H9 (cell line): ENCODE results near the gene NUDT16L1. TPM values are rescaled to one million over a fixed set of nuclear protein-coding genes. Genes with fewer than 3 reads are reported as not detected.

ENCODE experiments used
- DNase-seq: peaks from one replicate; pipeline ENCODE4 v3.0.0-alpha.2; 2017
- H2AFZ ChIP-seq: one replicate; pipeline ENCODE4 v1.6.1; 2013; ENCODE audit warnings: mild to moderate bottlenecking, low read length, control low read depth, moderate library complexity
- H2AK5ac ChIP-seq: 2 replicates; pipeline ENCODE4 v1.6.1; 2013; ENCODE audit warnings: low read length, control low read depth, mixed read lengths; ENCODE audit not compliant: insufficient read length
- H2BK120ac ChIP-seq: one replicate; pipeline ENCODE4 v1.6.1; 2013; ENCODE audit warnings: low read depth, mild to moderate bottlenecking, low read length, control low read depth, inconsistent platforms; ENCODE audit not compliant: poor library complexity, severe bottlenecking
- H2BK12ac ChIP-seq: 2 replicates; pipeline ENCODE4 v1.6.1; 2013; ENCODE audit warnings: low read length, control low read depth, mixed read lengths, low read depth; ENCODE audit not compliant: insufficient read length
- H2BK15ac ChIP-seq: 2 replicates; pipeline ENCODE4 v1.6.1; 2013; ENCODE audit warnings: low read depth, low read length, control low read depth
- H2BK20ac ChIP-seq: one replicate; pipeline ENCODE4 v1.6.1; 2013; ENCODE audit warnings: low read depth, mild to moderate bottlenecking, low read length, control low read depth, inconsistent platforms; ENCODE audit not compliant: poor library complexity, severe bottlenecking
- H2BK5ac ChIP-seq: 2 replicates; pipeline ENCODE4 v1.6.1; 2013; ENCODE audit warnings: low read length, control low read depth, mixed read lengths; ENCODE audit not compliant: insufficient read length
- H3K14ac ChIP-seq: 2 replicates; pipeline ENCODE4 v1.6.1; 2013; ENCODE audit warnings: low read length, control low read depth; ENCODE audit not compliant: insufficient read depth
- H3K18ac ChIP-seq: 2 replicates; pipeline ENCODE4 v1.6.1; 2013; ENCODE audit warnings: low read depth, mild to moderate bottlenecking, mixed read lengths, low read length, control low read depth; ENCODE audit not compliant: insufficient read length
- H3K23ac ChIP-seq: 2 replicates; pipeline ENCODE4 v1.6.1; 2013; ENCODE audit warnings: low read length, control low read depth, mixed read lengths, low read depth; ENCODE audit not compliant: insufficient read length
- H3K23me2 ChIP-seq: 2 replicates; pipeline ENCODE4 v1.6.1; 2013; ENCODE audit warnings: low read depth, mild to moderate bottlenecking, mixed read lengths, low read length, control low read depth; ENCODE audit not compliant: insufficient read length, poor library complexity, severe bottlenecking
- H3K27ac ChIP-seq: 2 replicates; pipeline ENCODE4 v1.5.1; 2013; ENCODE audit warnings: low read length, control low read depth, mixed read lengths, low read depth; ENCODE audit not compliant: insufficient read length
- H3K27me3 ChIP-seq: 2 replicates; pipeline ENCODE4 v1.6.1; 2013; ENCODE audit warnings: low read length, control low read depth, inconsistent platforms; ENCODE audit not compliant: insufficient read depth
- H3K4ac ChIP-seq: 2 replicates; pipeline ENCODE4 v1.6.1; 2013; ENCODE audit warnings: low read depth, mild to moderate bottlenecking, control low read depth, inconsistent platforms, low read length, moderate library complexity
- H3K4me1 ChIP-seq: 2 replicates; pipeline ENCODE4 v1.6.1; 2013; ENCODE audit warnings: low read length, control low read depth, inconsistent platforms; ENCODE audit not compliant: insufficient read depth
- H3K4me2 ChIP-seq: 2 replicates; pipeline ENCODE4 v1.6.1; 2013; ENCODE audit warnings: low read length, control low read depth, mixed read lengths; ENCODE audit not compliant: insufficient read length, insufficient read depth
- H3K56ac ChIP-seq: 2 replicates; pipeline ENCODE4 v1.6.1; 2013; ENCODE audit warnings: low read depth, mild to moderate bottlenecking, mixed read lengths, low read length, control low read depth; ENCODE audit not compliant: insufficient read length
- H3K79me1 ChIP-seq: 2 replicates; pipeline ENCODE4 v1.6.1; 2013; ENCODE audit warnings: low read depth, mild to moderate bottlenecking, moderate library complexity, low read length, control low read depth, inconsistent platforms; ENCODE audit not compliant: insufficient read depth, poor library complexity, severe bottlenecking
- H3K79me2 ChIP-seq: 2 replicates; pipeline ENCODE4 v1.6.1; 2013; ENCODE audit warnings: low read length, control low read depth, inconsistent platforms; ENCODE audit not compliant: insufficient read depth
- H3K9ac ChIP-seq: 2 replicates; pipeline ENCODE4 v1.6.1; 2013; ENCODE audit warnings: low read length, control low read depth, mixed read lengths; ENCODE audit not compliant: insufficient read length; ENCODE audit errors: extremely low read depth
- H3K9me3 ChIP-seq: one replicate; pipeline ENCODE4 v1.6.1; 2013; ENCODE audit warnings: low read depth, low read length, inconsistent platforms; ENCODE audit not compliant: control insufficient read depth
- H3T11ph ChIP-seq: one replicate; pipeline ENCODE4 v1.6.1; 2013; ENCODE audit warnings: mild to moderate bottlenecking, low read length, control low read depth, inconsistent platforms
- H4K20me1 ChIP-seq: one replicate; pipeline ENCODE4 v1.6.1; 2013; ENCODE audit not compliant: control insufficient read depth, insufficient read length, insufficient read depth
- H4K5ac ChIP-seq: 2 replicates; pipeline ENCODE4 v1.6.1; 2013; ENCODE audit warnings: low read depth, mild to moderate bottlenecking, mixed read lengths, low read length, control low read depth; ENCODE audit not compliant: insufficient read length
- H4K8ac ChIP-seq: replicated peaks from 2 replicates; pipeline ENCODE4 v1.6.1; 2013; ENCODE audit warnings: low read length, control low read depth, mixed read lengths, low read depth; ENCODE audit not compliant: insufficient read length
- H4K91ac ChIP-seq: 2 replicates; pipeline ENCODE4 v1.6.1; 2013; ENCODE audit warnings: low read depth, mild to moderate bottlenecking, moderate library complexity, mixed read lengths, low read length, control low read depth; ENCODE audit not compliant: insufficient read length
- H3K27ac Mint-ChIP-seq, 3 experiments: 2 replicates in 2 of 3; 3 replicates in 1 of 3; pipeline ENCODE4 v1.8.0; 2020 to 2021; ENCODE audit warnings: mixed read lengths in 3 of 3, mild to moderate bottlenecking in 1 of 3, moderate library complexity in 1 of 3
- H3K27me3 Mint-ChIP-seq: 2 replicates; pipeline ENCODE4 v1.8.0; 2021; ENCODE audit warnings: low read depth, mild to moderate bottlenecking, moderate library complexity, mixed read lengths
- H3K36me3 Mint-ChIP-seq, 3 experiments: 2 replicates in 2 of 3; 3 replicates in 1 of 3; pipeline ENCODE4 v1.8.0; 2020 to 2021; ENCODE audit warnings: low read depth in 3 of 3, mixed read lengths in 3 of 3; ENCODE audit not compliant: insufficient read depth in 1 of 3
- H3K4me1 Mint-ChIP-seq, 2 experiments: 2 replicates each; pipeline ENCODE4 v1.8.0; 2020; ENCODE audit warnings: mixed read lengths in 2 of 2
- H3K4me3 Mint-ChIP-seq, 2 experiments: 2 replicates in 1 of 2; 3 replicates in 1 of 2; pipeline ENCODE4 v1.8.0; 2020 to 2021; ENCODE audit warnings: mild to moderate bottlenecking in 2 of 2, mixed read lengths in 2 of 2, moderate library complexity in 1 of 2
- H3K9me3 Mint-ChIP-seq, 2 experiments: 2 replicates in 1 of 2; 3 replicates in 1 of 2; pipeline ENCODE4 v1.8.0; 2020; ENCODE audit warnings: mild to moderate bottlenecking in 2 of 2, mixed read lengths in 2 of 2, moderate library complexity in 1 of 2
- WGBS: extraction: QIAGEN DNeasy Blood & Tissue Kit; methylation state at CpG from one replicate; pipeline ENCODE4 v1.1.7; 2013; ENCODE audit warnings: missing lambda C conversion rate, low lambda C conversion rate, mixed read lengths; ENCODE audit not compliant: insufficient read length; ENCODE audit errors: extremely low coverage; 5-methylcytosine and 5-hydroxymethylcytosine counted together
- total RNA-seq: library from RNA; stranded (reverse); gene quantifications from 2 replicates; pipeline ENCODE4 v1.2.1, GENCODE V29; 2021
- TF ChIP-seq, protein P1 (sequence below): fragments of 200-600 bp; sonication (generic); conservative IDR thresholded peaks from 3 replicates; pipeline ENCODE4 v1.8.0; 2021; ENCODE audit warnings: antibody characterized with exemption, mild to moderate bottlenecking

Gene NUDT16L1
- total RNA-seq, 1 experiment from 2014 or later, result 49.4 TPM

DNA sequence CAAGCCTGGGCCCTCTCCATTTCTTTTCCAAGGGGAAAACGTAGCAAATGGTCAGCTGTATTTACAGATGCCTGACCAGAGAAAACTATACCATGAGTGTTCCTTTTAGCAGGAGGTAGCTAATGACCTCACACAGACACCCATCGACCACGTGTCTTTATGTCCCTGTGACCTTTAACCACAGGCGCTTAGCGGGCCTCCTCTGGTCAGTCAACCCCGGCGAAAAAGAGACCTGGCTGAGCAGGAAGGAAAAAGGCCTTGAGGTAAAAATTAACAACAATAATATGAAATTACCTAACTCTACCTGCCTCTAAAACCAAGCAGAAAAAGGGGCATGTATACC lies 9.1 kb downstream of the NUDT16L1 start:
- no peak overlapping the region for H3K23ac ChIP-seq
- no peak overlapping the region for H2AFZ ChIP-seq
- H3K27me3 ChIP-seq, result no peaks in the 10 kb centered on the region
- H3K14ac ChIP-seq, result no peak overlapping the region
- Mint-ChIP-seq H3K4me3 (no peak overlapping the region), H3K36me3 (peaks cover 17 to 62% (median 54%) of the 10 kb centered on the region in 3 experiments; a peak in 6 of 7 replicates), H3K9me3 (no peaks in the 10 kb centered on the region), H3K27ac (no peak overlapping the region; a peak in 1 of 7 replicates), H3K27me3 (no peaks in the 10 kb centered on the region), H3K4me1 (no peaks in the 10 kb centered on the region)
- H3K27ac ChIP-seq, result no peak overlapping the region
- no peak overlapping the region for H2BK15ac ChIP-seq
- no peak overlapping the region for H4K8ac ChIP-seq
- no peak overlapping the region for H2BK5ac ChIP-seq
- no peak overlapping the region for H2BK20ac ChIP-seq
- H2BK120ac ChIP-seq, result no peak overlapping the region
- no peak overlapping the region for H3K18ac ChIP-seq
- H3K79me1 ChIP-seq, result no peaks in the 10 kb centered on the region
- no peak overlapping the region for H3K56ac ChIP-seq
- H3K9ac ChIP-seq, result no peak overlapping the region
- no CpG with 5 or more reads among the region's 7 CpGs for WGBS
- no peak overlapping the region for H3K4me2 ChIP-seq
- no peaks in the 10 kb centered on the region for H3K23me2 ChIP-seq
- no peak for DNase-seq
- H3K79me2 ChIP-seq, result no peaks in the 10 kb centered on the region
- TF ChIP-seq, protein P1, sequence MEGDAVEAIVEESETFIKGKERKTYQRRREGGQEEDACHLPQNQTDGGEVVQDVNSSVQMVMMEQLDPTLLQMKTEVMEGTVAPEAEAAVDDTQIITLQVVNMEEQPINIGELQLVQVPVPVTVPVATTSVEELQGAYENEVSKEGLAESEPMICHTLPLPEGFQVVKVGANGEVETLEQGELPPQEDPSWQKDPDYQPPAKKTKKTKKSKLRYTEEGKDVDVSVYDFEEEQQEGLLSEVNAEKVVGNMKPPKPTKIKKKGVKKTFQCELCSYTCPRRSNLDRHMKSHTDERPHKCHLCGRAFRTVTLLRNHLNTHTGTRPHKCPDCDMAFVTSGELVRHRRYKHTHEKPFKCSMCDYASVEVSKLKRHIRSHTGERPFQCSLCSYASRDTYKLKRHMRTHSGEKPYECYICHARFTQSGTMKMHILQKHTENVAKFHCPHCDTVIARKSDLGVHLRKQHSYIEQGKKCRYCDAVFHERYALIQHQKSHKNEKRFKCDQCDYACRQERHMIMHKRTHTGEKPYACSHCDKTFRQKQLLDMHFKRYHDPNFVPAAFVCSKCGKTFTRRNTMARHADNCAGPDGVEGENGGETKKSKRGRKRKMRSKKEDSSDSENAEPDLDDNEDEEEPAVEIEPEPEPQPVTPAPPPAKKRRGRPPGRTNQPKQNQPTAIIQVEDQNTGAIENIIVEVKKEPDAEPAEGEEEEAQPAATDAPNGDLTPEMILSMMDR, result no peak
- no peak overlapping the region for H2BK12ac ChIP-seq
- H4K91ac ChIP-seq, result no peak overlapping the region
- H3T11ph ChIP-seq, result no peak overlapping the region
- H3K9me3 ChIP-seq, result no peaks in the 10 kb centered on the region
- no peaks in the 10 kb centered on the region for H3K4me1 ChIP-seq
- H3K4ac ChIP-seq, result no peak overlapping the region
- H2AK5ac ChIP-seq, result no peak overlapping the region
- no peaks in the 10 kb centered on the region for H4K20me1 ChIP-seq
- no peak overlapping the region for H4K5ac ChIP-seq
